HEK293 (cell line): ENCODE results near the gene MLPH.
"Not testable (repeated sequence)": the region's sequence is repeated elsewhere in the genome, so short reads cannot be mapped to it uniquely, and the experiment has no call there.

ENCODE experiments used
- CTCF ChIA-PET: fragments of 350-600 bp; formaldehyde crosslinking; extraction: SDS; loops from one replicate; lab custom pipeline; 2021; ENCODE audit warnings: antibody characterized with exemption; lab: Yijun Ruan, JAX
- POLR2A ChIA-PET: fragments of 300-600 bp; formaldehyde crosslinking; extraction: SDS; loops from one replicate; lab custom pipeline; 2020; ENCODE audit warnings: antibody characterized with exemption, inconsistent platforms; lab: Yijun Ruan, JAX
- H3K27ac ChIP-seq: fragments of 200-500 bp; sonication (Bioruptor generic); 2 replicates; pipeline ENCODE4 v1.5.1; 2014; ENCODE audit warnings: low read depth, low read length, control low read depth, inconsistent platforms; ENCODE audit errors: extremely low read depth
- H3K36me3 ChIP-seq, 2 experiments: fragments of 200-500 bp in 1 of 2; sonication (Bioruptor generic) in 1 of 2; 1 replicate in 1 of 2; 2 replicates in 1 of 2; pipeline ENCODE4 v1.5.1; 2014 to 2017; ENCODE audit warnings: inconsistent platforms in 2 of 2, low read length in 2 of 2; ENCODE audit not compliant: control insufficient read depth in 2 of 2, insufficient read depth in 1 of 2
- H3K4me1 ChIP-seq: fragments of 200-500 bp; sonication (Bioruptor generic); 2 replicates; pipeline ENCODE4 v1.5.1; 2014; ENCODE audit warnings: mild to moderate bottlenecking, low read length, inconsistent platforms; ENCODE audit not compliant: control insufficient read depth, insufficient read depth
- H3K4me3 ChIP-seq: 2 replicates; pipeline ENCODE4 v1.5.1; 2011; ENCODE audit warnings: low read depth, mild to moderate bottlenecking, control low read depth, low read length, moderate library complexity
- H3K9me3 ChIP-seq: fragments of 200-500 bp; sonication (Bioruptor generic); 2 replicates; pipeline ENCODE4 v1.5.1; 2014; ENCODE audit warnings: low read depth, low read length, inconsistent platforms; ENCODE audit not compliant: control insufficient read depth, insufficient read depth
- EGR2 ChIP-seq: fragments of 450-650 bp; formaldehyde crosslinking; IDR thresholded peaks from 2 replicates; pipeline ENCODE4 v1.5.1; 2016; ENCODE audit warnings: low read depth, missing biosample characterization, missing genetic modification characterization
- KLF16 ChIP-seq: fragments of 450-650 bp; formaldehyde crosslinking; IDR thresholded peaks from 2 replicates; pipeline ENCODE4 v1.5.1; 2017; ENCODE audit warnings: missing biosample characterization, missing genetic modification characterization
- KLF9 ChIP-seq: fragments of 450-650 bp; formaldehyde crosslinking; IDR thresholded peaks from 2 replicates; pipeline ENCODE4 v1.5.1; 2016; ENCODE audit warnings: missing biosample characterization, missing genetic modification characterization, low read depth
- MEIS1 ChIP-seq: sonication (generic); formaldehyde crosslinking; IDR thresholded peaks from 2 replicates; pipeline ENCODE4 v1.8.1; 2022; ENCODE audit warnings: missing genetic modification reagents, mild to moderate bottlenecking, borderline replicate concordance
- ZBTB49 ChIP-seq: fragments of 450-650 bp; formaldehyde crosslinking; IDR thresholded peaks from 2 replicates; pipeline ENCODE4 v1.5.1; 2016; ENCODE audit warnings: missing biosample characterization, missing genetic modification characterization, low read depth
- ZFHX2 ChIP-seq: fragments of 450-650 bp; formaldehyde crosslinking; conservative IDR thresholded peaks from 2 replicates; pipeline ENCODE4 v1.5.1; 2016; ENCODE audit warnings: missing biosample characterization, missing genetic modification characterization
- ZFP37 ChIP-seq: fragments of 450-650 bp; formaldehyde crosslinking; IDR thresholded peaks from 2 replicates; pipeline ENCODE4 v1.5.1; 2016; ENCODE audit warnings: missing biosample characterization, missing genetic modification characterization
- ZIC2 ChIP-seq: fragments of 450-650 bp; formaldehyde crosslinking; IDR thresholded peaks from 2 replicates; pipeline ENCODE4 v1.5.1; 2016; ENCODE audit warnings: missing biosample characterization, missing genetic modification characterization
- ZNF121 ChIP-seq: fragments of 450-650 bp; formaldehyde crosslinking; IDR thresholded peaks from 2 replicates; pipeline ENCODE4 v1.5.1; 2016; ENCODE audit warnings: missing biosample characterization, missing genetic modification characterization
- ZNF335 ChIP-seq: fragments of 450-650 bp; formaldehyde crosslinking; conservative IDR thresholded peaks from 2 replicates; pipeline ENCODE4 v1.5.1; 2016; ENCODE audit warnings: missing biosample characterization, missing genetic modification characterization
- ZNF350 ChIP-seq: fragments of 450-650 bp; formaldehyde crosslinking; IDR thresholded peaks from 2 replicates; pipeline ENCODE4 v1.5.0; 2017; ENCODE audit warnings: missing biosample characterization, mild to moderate bottlenecking, missing genetic modification characterization
- ZNF623 ChIP-seq: fragments of 450-650 bp; formaldehyde crosslinking; IDR thresholded peaks from 2 replicates; pipeline ENCODE4 v1.5.1; 2016; ENCODE audit warnings: missing biosample characterization, missing genetic modification characterization
- ZNF664 ChIP-seq: fragments of 450-650 bp; formaldehyde crosslinking; IDR thresholded peaks from 2 replicates; pipeline ENCODE4 v1.5.1; 2016; ENCODE audit warnings: missing biosample characterization, missing genetic modification characterization
- ZNF692 ChIP-seq: fragments of 450-650 bp; formaldehyde crosslinking; IDR thresholded peaks from 2 replicates; pipeline ENCODE4 v1.5.1; 2016; ENCODE audit warnings: missing biosample characterization, missing genetic modification characterization

MLPH gene

GRCh38 chr2:237595829-237596519 is 108.9 kb downstream of the MLPH start:
- H3K27ac ChIP-seq, result not testable (repeated sequence)

GRCh38 chr2:237596520-237597195 is 109.6 kb downstream of the MLPH start:
- H3K36me3 ChIP-seq, result no peaks in the 10 kb centered on the region
- no peak overlapping the region for H3K4me3 ChIP-seq
- no peaks in the 10 kb centered on the region for H3K9me3 ChIP-seq
- CTCF ChIA-PET, result interaction anchor here (0.6 kb wide), 1 partner anchor 106 kb away, joined by 4 read pairs; no protein-coding TSS in a partner anchor
- POLR2A ChIA-PET, result no interaction called here
- TF ChIP-seq EGR2 (tag by site-specific recombination) (peak; percentile 39; the same call in 1 of the 2 replicates), ZFP37 (tag by site-specific recombination) (no peak), ZFHX2 (tag by site-specific recombination) (peak; percentile 18; the same call in 1 of the 2 replicates), KLF16 (tag by site-specific recombination) (no peak), ZIC2 (0 out of 2 replicates have a peak, but pooled peaks have one; percentile 6)
- peaks cover 7% of the 10 kb centered on the region; the same call in 1 of the 2 replicates for H3K4me1 ChIP-seq
- H3K27ac ChIP-seq, result no peak overlapping the region

More at GRCh38 chr2:237595829-237596519, 108.9 kb downstream of the MLPH start:
- H3K9me3 ChIP-seq, POLR2A ChIA-PET, H3K36me3 ChIP-seq: not testable (repeated sequence)
- CTCF ChIA-PET, result interaction anchor here (0.6 kb wide), 1 partner anchor 107 kb away, joined by 4 read pairs; no protein-coding TSS in a partner anchor
- TF ChIP-seq ZNF121 (tag by site-specific recombination), result peak; percentile 42; the same call in 1 of the 2 replicates
- peak; percentile 64; the same call in 1 of the 2 replicates for TF ChIP-seq ZNF664
- TF ChIP-seq, all 188 proteins: peak for 2; not testable (repeated sequence) for 186
- H3K4me1 ChIP-seq, H3K4me3 ChIP-seq: not testable (repeated sequence)

- ChIA-PET CTCF (no interaction called here), POLR2A (no interaction called here)
- Histone ChIP-seq H3K27ac (no peak overlapping the region), H3K36me3 (no peaks in the 10 kb centered on the region), H3K9me3 (no peaks in the 10 kb centered on the region), H3K4me3 (no peak overlapping the region), H3K4me1 (peaks cover 7% of the 10 kb centered on the region; the same call in 1 of the 2 replicates)
- TF ChIP-seq ZNF350 (tag by site-specific recombination), result no peak
- 0 out of 2 replicates have a peak, but pooled peaks have one; percentile 26 for TF ChIP-seq ZNF335 (tag by site-specific recombination)
Measured at GRCh38 chr2:237597196-237598145, 110.4 kb downstream of the MLPH start.

- H3K4me1 ChIP-seq, result peaks cover 7% of the 10 kb centered on the region; the same call in 1 of the 2 replicates
- CTCF ChIA-PET, result no interaction called here
- TF ChIP-seq ZNF692 (tag by site-specific recombination) (no peak), KLF9 (tag by site-specific recombination) (no peak), MEIS1 (CRISPR knock-in tag) (no peak), ZBTB49 (tag by site-specific recombination) (no peak), ZNF623 (tag by site-specific recombination) (peak; percentile 34)
Measured at GRCh38 chr2:237598468-237599208, 111.6 kb downstream of the MLPH start.

More at GRCh38 chr2:237598468-237599208, 111.6 kb downstream of the MLPH start:
- POLR2A ChIA-PET, result no interaction called here
- Histone ChIP-seq H3K27ac (no peak overlapping the region), H3K4me3 (no peak overlapping the region), H3K36me3 (no peaks in the 10 kb centered on the region), H3K9me3 (no peaks in the 10 kb centered on the region)
